ENCODE data around the gene CTU2. TPM values are rescaled to one million over a fixed set of nuclear protein-coding genes. Genes with fewer than 3 reads are reported as not detected.
A peak's percentile ranks its signal among the peaks of the same experiment; 100 is the strongest.

Gene CTU2
- total and polyA plus RNA-seq, 2 donors (not counting 1 experiment from before 2014, with no cell fraction given): 18.4 to 23.7 TPM

DNA sequence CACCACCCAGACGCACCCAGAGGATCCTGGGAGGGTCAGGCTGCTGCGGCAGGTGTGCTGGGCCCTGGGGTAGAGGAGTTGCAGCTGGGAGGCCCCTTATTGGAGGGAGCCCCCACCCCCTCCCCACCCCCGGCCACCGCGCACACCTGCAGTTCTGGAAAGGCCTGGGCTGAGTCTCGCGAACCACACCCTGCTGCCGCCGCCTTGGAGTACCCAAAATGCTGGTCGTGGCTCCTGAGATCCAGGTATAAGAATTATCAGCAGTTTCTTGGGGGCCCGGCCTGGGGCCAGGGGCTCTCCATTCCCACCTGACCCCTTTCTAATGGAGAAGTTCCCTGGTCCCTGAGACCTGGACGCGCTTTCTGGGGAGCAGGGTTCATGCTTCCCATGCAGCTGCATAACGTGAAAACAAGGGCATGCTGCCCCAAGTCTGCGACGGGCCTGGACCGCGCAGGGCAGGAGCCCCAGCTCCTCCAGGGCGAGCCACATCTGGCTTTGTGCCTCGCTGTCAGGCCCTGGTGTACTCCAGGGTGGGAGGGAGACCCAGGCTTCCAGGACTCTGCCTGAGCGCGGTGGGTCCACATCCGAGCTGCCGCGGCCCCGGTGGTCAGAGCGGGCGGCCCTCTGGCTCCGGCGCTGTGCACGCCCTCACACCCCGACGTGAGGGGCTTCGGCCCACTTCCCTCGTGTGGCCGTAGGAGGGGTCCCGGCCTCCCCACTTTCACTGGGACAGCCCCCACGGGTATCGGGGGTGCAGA, 12.7 kb upstream of the CTU2 start:
- Histone ChIP-seq H3K36me3 (replicated peaks in 1 of 2; ENCODE audit: control extremely low read depth in 1 of 2, control insufficient read depth in 1 of 2, extremely low read depth in 1 of 2, insufficient read depth in 2 of 2, low read length in 1 of 2) (peaks cover 0 to 35% of the 10 kb centered on the region in 2 experiments), H3K4me1 (ENCODE audit: control insufficient read depth in 2 of 2, insufficient read depth in 2 of 2, low read length in 2 of 2) (peaks cover 24 to 50% of the 10 kb centered on the region in 2 donors), H4K20me1 (ENCODE audit: control insufficient read depth, insufficient read depth, low read length, poor library complexity, severe bottlenecking) (peaks cover 23% of the 10 kb centered on the region), H3K9ac (ENCODE audit: low read length) (no peak overlapping the region), H3K4me2 (replicated peaks; ENCODE audit: low read depth, low read length, poor library complexity, severe bottlenecking) (peak overlapping the region; percentile 73), H3K27ac (ENCODE audit: low read length in 2 of 2) (no peak overlapping the region), H3K27me3 (replicated peaks in 1 of 4; ENCODE audit: control extremely low read depth in 1 of 4, control insufficient read depth in 3 of 4, insufficient read depth in 4 of 4, low read length in 3 of 4) (no peaks in the 10 kb centered on the region), H3K79me2 (ENCODE audit: control insufficient read depth, insufficient read depth, low read length) (peaks cover 16% of the 10 kb centered on the region), H3K9me3 (ENCODE audit: control extremely low read depth in 1 of 3, control insufficient read depth in 2 of 3, insufficient read depth in 1 of 3, low read length in 2 of 3) (no peaks in the 10 kb centered on the region), H3K4me3 (ENCODE audit: control extremely low read depth in 1 of 5, extremely low read depth in 1 of 5, insufficient read depth in 1 of 5, low read depth in 2 of 5, low read length in 4 of 5) (no peak overlapping the region), H2AFZ (ENCODE audit: insufficient read depth, low read depth, low read length, poor library complexity, severe bottlenecking) (no peak overlapping the region)
- 93% methylated on average over 36 of the region's 39 CpGs for WGBS (ENCODE audit: insufficient coverage)
- Mint-ChIP-seq H3K4me1 (peaks cover 37% of the 10 kb centered on the region), H3K27ac (no peak overlapping the region), H3K27me3 (no peaks in the 10 kb centered on the region), H3K9me3 (ENCODE audit: insufficient read depth) (no peaks in the 10 kb centered on the region), H3K4me3 (no peak overlapping the region)
- ATAC-seq (ENCODE audit: low read depth) (no peak), DNase-seq (no peak)
- ChIA-PET CTCF (no interaction called here), POLR2A (interaction anchor here (0.7 kb wide), 1 partner anchor 50 kb away, joined by 3 read pairs; no protein-coding TSS in a partner anchor)
- no peak for TF ChIP-seq EZH2 (IDR thresholded peaks at IDR 0.05; ENCODE audit: borderline replicate concordance, insufficient read depth, low read depth, low read length, poor library complexity, severe bottlenecking)
- TF ChIP-seq, protein P1, sequence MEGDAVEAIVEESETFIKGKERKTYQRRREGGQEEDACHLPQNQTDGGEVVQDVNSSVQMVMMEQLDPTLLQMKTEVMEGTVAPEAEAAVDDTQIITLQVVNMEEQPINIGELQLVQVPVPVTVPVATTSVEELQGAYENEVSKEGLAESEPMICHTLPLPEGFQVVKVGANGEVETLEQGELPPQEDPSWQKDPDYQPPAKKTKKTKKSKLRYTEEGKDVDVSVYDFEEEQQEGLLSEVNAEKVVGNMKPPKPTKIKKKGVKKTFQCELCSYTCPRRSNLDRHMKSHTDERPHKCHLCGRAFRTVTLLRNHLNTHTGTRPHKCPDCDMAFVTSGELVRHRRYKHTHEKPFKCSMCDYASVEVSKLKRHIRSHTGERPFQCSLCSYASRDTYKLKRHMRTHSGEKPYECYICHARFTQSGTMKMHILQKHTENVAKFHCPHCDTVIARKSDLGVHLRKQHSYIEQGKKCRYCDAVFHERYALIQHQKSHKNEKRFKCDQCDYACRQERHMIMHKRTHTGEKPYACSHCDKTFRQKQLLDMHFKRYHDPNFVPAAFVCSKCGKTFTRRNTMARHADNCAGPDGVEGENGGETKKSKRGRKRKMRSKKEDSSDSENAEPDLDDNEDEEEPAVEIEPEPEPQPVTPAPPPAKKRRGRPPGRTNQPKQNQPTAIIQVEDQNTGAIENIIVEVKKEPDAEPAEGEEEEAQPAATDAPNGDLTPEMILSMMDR (IDR thresholded peaks at IDR 0.05): no peak
- intact Hi-C loops (cut with micrococcal nuclease): no loop called here
